NOMO-1 treated with DMSO at 0.1 percent for 48 hours (cell line): ENCODE data around the gene NIPA2.

Source experiments
- DNase-seq: peaks from one replicate; lab custom pipeline; 2025; ENCODE audit not compliant: unreplicated experiment; lab: John Stamatoyannopoulos, UW

NIPA2 gene

GRCh38 chr15:22831473-22831872, 7.0 kb upstream of the NIPA2 start:
- DNase-seq, result no peak

GRCh38 chr15:22839046-22839695, 705 bp downstream of the NIPA2 start:
- peak; percentile 45 for DNase-seq

DNA sequence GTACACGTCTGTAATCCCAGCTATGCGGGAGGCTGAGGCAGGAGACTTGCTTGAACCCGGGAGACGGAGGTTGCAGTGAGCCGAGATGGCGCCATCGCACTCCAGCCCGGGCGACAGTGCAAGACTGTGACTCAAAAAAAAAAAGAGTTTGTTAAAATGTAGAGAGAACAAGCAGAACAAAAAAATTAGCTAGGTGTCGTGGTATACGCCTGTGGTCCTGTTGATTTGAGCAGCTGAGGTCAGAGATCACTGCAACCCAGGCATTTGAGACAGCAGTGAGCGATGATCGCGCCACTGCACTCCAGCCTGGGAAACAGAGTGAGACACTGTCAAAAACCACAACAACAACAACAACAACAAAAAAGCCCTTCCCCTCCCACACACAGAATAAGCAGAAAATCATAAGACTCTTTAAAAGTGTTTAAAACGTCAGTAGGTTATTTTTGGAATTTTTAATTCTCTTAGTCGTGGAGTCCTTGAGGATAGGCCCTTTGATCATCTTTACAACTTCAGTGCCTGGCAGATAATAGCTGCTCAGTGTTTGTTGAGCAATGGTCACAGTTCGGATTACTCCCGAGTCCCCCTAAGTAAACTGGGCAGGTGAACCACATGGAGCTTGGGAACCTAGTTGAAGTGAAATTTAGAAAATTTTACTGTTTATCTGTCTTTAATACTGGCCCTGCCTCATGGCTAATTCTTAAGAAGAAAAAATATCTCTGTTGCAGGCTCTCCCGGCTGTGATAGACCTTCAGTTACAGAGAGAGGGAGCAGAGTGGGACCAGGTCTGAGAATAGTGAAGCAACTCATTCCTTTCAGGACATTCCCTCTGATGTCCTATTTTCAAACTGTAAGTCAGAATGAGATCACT, 6.2 kb downstream of the NIPA2 start:
- no peak for DNase-seq

DNA sequence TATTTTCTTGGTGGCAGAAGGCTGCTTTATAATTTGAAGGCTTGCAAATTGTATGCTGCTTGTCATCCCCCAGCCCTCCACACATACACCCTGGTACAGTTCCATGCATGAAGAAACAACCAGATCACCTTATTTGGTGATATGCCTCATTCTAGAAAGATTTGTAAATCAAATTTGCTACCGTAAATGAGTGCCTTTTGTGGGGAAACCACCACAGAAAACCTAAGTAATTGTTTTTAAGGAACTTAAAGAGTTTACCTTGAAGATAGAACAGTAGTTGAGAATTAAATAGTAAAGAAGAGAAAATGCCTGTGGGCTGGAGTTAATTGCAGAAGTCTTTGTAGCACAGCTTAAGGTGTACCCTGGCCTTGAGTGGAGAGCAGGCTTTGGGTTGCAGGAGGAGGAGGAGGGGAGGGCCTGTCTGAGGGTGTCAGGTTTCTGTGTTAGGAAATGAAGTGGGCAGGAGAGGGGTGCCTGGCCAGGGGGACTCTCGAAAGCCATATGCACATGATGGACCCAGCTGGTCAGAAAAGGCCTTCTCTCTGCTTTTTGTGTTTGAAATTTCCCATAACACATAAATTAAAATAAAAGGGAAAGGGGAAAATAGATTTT, 6.9 kb downstream of the NIPA2 start:
- no peak for DNase-seq

DNA sequence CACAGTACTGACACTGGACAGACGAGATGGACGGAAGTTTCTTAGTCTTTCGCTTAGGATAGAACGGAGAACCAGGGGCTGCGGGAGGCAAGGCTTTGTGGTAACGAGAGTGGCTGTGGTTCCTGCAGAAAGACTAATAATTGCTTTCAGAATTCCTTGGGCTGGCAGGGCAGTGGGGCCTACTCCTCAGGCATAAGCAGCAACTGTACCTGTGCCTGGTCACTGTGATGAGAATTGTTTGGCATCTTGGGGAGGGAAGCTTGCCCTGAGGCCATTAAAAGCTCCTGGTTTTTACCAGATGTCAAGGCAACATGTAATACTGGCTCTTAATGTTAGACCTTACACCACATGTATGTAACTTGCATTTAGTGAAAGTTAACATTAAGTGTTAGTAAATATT, 7.6 kb downstream of the NIPA2 start:
- no peak for DNase-seq

DNA sequence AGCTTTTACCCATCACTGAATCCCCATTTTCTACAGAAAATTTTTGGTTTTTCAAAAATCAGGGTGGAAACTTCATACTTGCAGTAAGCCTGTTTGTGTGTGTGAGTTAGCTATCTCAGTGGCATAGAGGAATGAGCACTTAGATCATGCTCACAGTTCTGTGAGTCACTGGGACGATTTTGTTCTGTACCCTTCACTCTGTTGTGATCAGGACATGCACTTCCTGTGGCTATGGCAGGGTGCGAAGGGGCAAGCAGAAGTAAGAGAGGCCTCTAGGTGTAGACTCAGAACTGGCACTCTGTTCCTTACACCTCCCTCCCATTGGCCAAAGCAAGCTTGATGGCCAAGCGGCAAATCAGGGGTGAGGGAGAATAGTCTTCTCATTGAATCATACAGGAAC, 11.6 kb downstream of the NIPA2 start:
- no peak for DNase-seq

DNA sequence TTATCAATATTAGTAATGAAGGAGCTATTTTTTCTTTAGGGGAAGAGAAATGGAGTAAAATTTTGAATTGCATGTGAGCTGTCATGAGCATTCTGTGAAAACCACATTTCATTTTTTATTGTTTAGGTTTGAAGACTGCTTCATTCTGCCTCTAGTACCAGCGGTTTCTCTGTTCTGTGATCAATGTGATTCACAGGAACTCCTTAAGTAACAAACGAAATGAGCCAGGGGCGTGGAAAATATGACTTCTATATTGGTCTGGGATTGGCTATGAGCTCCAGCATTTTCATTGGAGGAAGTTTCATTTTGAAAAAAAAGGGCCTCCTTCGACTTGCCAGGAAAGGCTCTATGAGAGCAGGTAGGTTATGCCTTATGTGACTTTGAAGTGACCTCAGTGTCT, 13.0 kb downstream of the NIPA2 start:
- DNase-seq, result no peak

- no peak for DNase-seq
These were observed 17.3 kb downstream of the NIPA2 start for GRCh38 chr15:22855791-22856190.

GRCh38 chr15:22856659-22857058, 18.2 kb downstream of the NIPA2 start:
- DNase-seq, result no peak

DNA sequence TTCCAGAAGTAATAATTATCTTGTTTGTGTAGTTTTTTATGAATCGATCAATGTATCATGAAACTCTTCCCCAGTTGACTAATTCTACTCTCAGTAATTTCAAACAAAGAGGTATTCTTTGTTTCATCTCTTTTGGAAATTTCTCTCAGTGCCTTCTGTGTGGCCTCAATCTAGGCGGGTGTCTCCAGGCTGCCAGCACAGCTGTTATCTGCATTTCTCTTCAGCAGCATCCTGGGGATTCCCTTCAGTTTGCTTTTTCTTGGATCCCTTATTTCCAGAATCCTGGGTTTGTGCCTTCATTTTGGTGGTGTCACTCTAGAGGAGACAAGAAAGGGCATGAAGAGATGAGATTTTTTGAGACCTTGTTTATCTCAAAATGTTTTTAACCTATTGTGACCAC, 22.7 kb downstream of the NIPA2 start:
- DNase-seq, result no peak

GRCh38 chr15:22863356-22863755, 24.9 kb downstream of the NIPA2 start:
- no peak for DNase-seq

DNA sequence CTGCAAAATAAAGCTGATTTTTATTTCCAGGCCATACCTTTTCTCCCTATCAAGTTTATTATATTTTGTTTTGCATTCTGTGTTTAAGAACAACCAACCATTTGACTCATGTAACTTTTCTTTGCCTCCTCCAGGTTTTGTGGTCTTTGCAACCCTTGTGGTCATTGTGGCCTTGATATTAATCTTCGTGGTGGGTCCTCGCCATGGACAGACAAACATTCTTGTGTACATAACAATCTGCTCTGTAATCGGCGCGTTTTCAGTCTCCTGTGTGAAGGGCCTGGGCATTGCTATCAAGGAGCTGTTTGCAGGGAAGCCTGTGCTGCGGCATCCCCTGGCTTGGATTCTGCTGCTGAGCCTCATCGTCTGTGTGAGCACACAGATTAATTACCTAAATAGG, 27.6 kb downstream of the NIPA2 start:
- DNase-seq, result no peak

GRCh38 chr15:22867886-22868285, 29.4 kb downstream of the NIPA2 start:
- no peak for DNase-seq

DNA sequence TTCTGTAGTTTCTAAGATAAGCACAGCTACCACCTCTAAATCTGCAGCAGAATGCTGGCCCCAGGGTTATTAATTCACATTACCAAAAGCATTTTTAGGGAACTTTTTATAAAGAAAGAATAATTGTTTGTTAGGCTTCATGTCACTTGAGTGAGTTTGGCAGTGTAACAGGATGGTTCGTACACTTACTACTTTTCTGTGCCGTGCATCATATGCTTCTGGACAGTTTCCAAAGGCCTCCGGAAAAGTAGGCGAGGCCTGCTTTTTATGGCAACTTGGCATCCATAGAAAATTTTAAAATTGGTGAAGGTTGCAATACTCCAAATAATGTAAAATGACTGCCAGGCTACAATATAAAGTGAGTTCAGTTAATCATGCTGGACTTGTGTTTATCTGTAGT, 30.0 kb downstream of the NIPA2 start:
- no peak for DNase-seq

GRCh38 chr15:22868928-22869327, 30.5 kb downstream of the NIPA2 start:
- DNase-seq, result no peak

- no peak for DNase-seq
These were observed 31.4 kb downstream of the NIPA2 start for GRCh38 chr15:22869856-22870255.

GRCh38 chr15:22870865-22871264, 32.4 kb downstream of the NIPA2 start:
- no peak for DNase-seq

GRCh38 chr15:22871481-22872086, 33.1 kb downstream of the NIPA2 start:
- DNase-seq, result no peak

- no peak for DNase-seq
These were observed 34.7 kb downstream of the NIPA2 start for GRCh38 chr15:22872936-22873701.

GRCh38 chr15:22873841-22874240, 35.4 kb downstream of the NIPA2 start:
- no peak for DNase-seq

DNA sequence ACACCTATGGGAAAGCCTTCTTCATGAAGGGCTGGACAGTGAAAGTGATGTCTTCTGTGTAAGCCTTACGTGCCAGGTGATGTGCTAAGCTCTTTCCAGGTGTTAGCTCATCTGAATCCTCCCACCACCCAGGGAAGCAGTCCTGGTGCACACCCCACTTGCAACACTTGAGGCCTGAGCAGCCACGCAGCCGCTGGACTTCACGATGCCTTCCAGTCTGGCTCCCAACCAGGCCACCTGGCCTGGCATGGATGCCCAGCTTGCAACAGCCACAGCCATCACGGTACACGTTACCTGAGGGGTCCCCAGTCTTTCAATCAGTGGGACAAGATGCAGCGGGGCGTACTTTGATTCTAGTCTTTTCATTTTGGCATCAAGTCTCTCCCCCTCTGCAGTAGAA, 35.8 kb downstream of the NIPA2 start:
- no peak for DNase-seq
